ACHN (cell line): Measurements from ENCODE around the gene VWA8.
A peak's percentile ranks its signal among the peaks of the same experiment; 100 is the strongest.

Experiments
- DNase-seq: peaks from one replicate; pipeline ENCODE4 v3.0.0-alpha.2; 2015
- in situ Hi-C: cut with HindIII; loops from 2 replicates; pipeline ENCODE4 v1.10.0; 2017; ENCODE audit warnings: low sequenced_read_pairs, low pct_ligation_motif_present, low pct_unique_long_range_greater_than_20kb

VWA8 gene

GRCh38 chr13:41720839-41721561 lies 239.9 kb downstream of the VWA8 start:
- DNase-seq, result no peak

GRCh38 chr13:41716236-41716635 lies 244.7 kb downstream of the VWA8 start:
- in situ Hi-C loops, result no loop called here
- no peak for DNase-seq

More at GRCh38 chr13:41720839-41721561, 239.9 kb downstream of the VWA8 start:
- in situ Hi-C loops, result no loop called here

GRCh38 chr13:41713405-41713804 lies 247.5 kb downstream of the VWA8 start:
- in situ Hi-C loops, result no loop called here
- DNase-seq, result no peak

- no peak for DNase-seq
- in situ Hi-C loops, result no loop called here
Observed at GRCh38 chr13:41710771-41711170, 250.1 kb downstream of the VWA8 start.

GRCh38 chr13:41709511-41709910 lies 251.4 kb downstream of the VWA8 start:
- in situ Hi-C loops, result no loop called here

GRCh38 chr13:41708713-41709112 lies 252.2 kb downstream of the VWA8 start:
- in situ Hi-C loops, result no loop called here
- DNase-seq, result no peak

More at GRCh38 chr13:41709511-41709910, 251.4 kb downstream of the VWA8 start:
- no peak for DNase-seq

- in situ Hi-C loops, result no loop called here
- DNase-seq, result no peak
Observed at GRCh38 chr13:41707194-41707821, 253.6 kb downstream of the VWA8 start.

- DNase-seq, result no peak
- in situ Hi-C loops, result no loop called here
Observed at GRCh38 chr13:41706152-41706551, 254.8 kb downstream of the VWA8 start.

- in situ Hi-C loops, result no loop called here
- DNase-seq, result no peak
Observed at GRCh38 chr13:41702540-41702939, 258.4 kb downstream of the VWA8 start.

GRCh38 chr13:41701676-41702075 lies 259.2 kb downstream of the VWA8 start:
- DNase-seq, result no peak
- in situ Hi-C loops, result no loop called here

GRCh38 chr13:41700790-41701310 lies 260.1 kb downstream of the VWA8 start:
- in situ Hi-C loops, result no loop called here
- DNase-seq, result no peak

- in situ Hi-C loops, result no loop called here
- no peak for DNase-seq
Observed at GRCh38 chr13:41699759-41700158, 261.1 kb downstream of the VWA8 start.

- DNase-seq, result no peak
- in situ Hi-C loops, result no loop called here
Observed at GRCh38 chr13:41697578-41697977, 263.3 kb downstream of the VWA8 start.

GRCh38 chr13:41696163-41697003 lies 264.5 kb downstream of the VWA8 start:
- DNase-seq, result peak; percentile 50
- in situ Hi-C loops, result no loop called here

GRCh38 chr13:41694545-41695301 lies 266.2 kb downstream of the VWA8 start:
- peak; percentile 86 for DNase-seq
- in situ Hi-C loops, result no loop called here

- no peak for DNase-seq
- in situ Hi-C loops, result no loop called here
Observed at GRCh38 chr13:41693434-41693833, 267.5 kb downstream of the VWA8 start.

GRCh38 chr13:41691274-41691673 lies 269.6 kb downstream of the VWA8 start:
- in situ Hi-C loops, result no loop called here
- no peak for DNase-seq

- in situ Hi-C loops, result no loop called here
- no peak for DNase-seq
Observed at GRCh38 chr13:41682766-41683165, 278.1 kb downstream of the VWA8 start.
